GM19035 (cell line): ENCODE data around the gene ATP13A3.

ENCODE experiments used
- ATAC-seq: cut with Tn5 transposase; IDR thresholded peaks from one replicate; pipeline ENCODE4 v1.9.1; 2021; ENCODE audit not compliant: unreplicated experiment

Gene ATP13A3

GRCh38 chr3:194396539-194396858 is 90.3 kb downstream of the ATP13A3 start:
- ATAC-seq, result no peak

GRCh38 chr3:194395778-194396538 is 90.8 kb downstream of the ATP13A3 start:
- ATAC-seq, result no peak

GRCh38 chr3:194395212-194395611 is 91.6 kb downstream of the ATP13A3 start:
- ATAC-seq, result no peak

- ATAC-seq, result no peak
Observed at GRCh38 chr3:194392576-194392975, 94.2 kb downstream of the ATP13A3 start.

- no peak for ATAC-seq
Observed at GRCh38 chr3:194390835-194391234, 96.0 kb downstream of the ATP13A3 start.

GRCh38 chr3:194389269-194389668 is 97.5 kb downstream of the ATP13A3 start:
- no peak for ATAC-seq

DNA sequence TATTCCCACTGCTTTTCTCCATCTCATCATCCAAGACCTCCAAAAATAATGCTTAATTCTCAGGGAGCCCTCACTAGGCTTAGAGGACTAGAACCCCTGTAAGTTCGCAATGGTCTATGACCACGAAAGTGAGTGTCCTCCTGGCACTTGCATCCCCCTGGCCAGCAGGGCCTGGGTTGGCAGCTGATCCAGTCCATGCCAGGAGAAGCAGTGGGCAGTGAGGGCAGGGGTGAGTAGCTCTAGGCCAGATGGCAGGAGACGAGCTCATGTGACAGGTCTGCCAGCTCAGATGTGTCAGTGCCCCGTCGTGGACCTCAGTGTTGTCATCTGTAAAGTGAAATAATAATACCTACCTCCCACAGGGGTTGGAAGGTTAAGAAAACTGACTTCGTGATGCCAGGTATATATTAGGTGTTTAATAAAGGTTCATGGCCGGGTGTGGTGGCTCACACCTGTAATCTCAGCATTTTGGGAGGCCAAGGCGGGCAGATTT is 98.8 kb downstream of the ATP13A3 start:
- ATAC-seq, result no peak

GRCh38 chr3:194387276-194387675 is 99.5 kb downstream of the ATP13A3 start:
- no peak for ATAC-seq

DNA sequence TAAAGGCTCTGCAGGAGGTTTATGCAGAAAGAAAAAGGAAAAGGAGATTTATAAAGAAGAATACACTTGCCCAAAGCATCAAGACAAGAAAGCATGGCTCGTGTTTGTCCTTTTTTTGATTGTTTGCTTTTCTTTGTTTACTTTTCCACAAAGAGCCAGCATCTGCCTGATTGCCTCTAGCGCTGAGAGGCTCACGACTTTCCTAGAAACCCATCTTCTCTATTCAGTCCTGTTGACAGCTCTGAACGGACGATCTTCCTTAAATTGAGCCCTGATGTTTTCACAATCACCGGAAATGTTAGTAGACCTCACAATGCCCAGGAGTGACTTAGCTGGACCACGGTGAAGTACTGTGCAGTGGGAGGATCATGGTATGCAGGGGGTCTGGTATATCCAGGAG is 100.2 kb downstream of the ATP13A3 start:
- no peak for ATAC-seq

DNA sequence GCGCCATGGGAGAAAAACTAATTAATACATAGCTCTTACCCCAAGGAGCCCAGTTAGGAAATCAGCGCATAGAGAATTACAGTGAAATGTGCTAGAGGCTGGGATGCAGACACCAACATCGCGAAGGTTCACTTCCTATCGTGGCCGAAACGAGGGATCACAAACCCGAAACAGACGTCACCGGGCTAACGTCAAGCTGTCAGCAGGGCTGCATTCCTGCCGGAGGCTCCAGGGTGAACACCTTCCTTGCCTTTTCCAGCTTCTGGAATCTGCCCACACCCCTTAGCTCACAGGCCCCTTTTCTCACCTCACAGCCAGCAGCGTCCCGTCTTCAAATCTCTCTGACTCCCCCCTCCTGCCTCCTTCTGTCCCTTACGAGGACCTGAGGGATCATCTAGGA is 100.7 kb downstream of the ATP13A3 start:
- no peak for ATAC-seq

DNA sequence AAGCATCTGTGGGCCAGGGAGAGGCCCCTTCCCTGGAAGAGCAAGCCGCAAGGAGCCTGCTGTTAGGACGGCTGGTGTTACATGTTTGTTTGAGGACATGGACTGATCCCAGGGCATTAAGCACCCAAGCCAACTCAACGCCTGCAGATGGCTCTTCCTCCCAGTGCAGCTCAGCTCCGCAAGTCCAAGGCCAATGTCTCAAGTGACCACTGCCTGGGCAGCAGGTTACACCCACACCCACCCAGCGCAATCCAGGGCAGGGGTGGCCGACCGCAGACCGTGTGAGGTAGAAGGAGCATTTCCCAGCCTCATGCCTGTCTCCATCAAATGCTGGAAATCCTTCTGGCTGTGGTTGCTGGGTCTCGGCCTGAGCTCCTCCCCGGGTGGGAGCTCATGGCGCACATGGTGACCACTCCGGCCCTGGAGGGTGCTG is 102.2 kb downstream of the ATP13A3 start:
- ATAC-seq, result no peak

DNA sequence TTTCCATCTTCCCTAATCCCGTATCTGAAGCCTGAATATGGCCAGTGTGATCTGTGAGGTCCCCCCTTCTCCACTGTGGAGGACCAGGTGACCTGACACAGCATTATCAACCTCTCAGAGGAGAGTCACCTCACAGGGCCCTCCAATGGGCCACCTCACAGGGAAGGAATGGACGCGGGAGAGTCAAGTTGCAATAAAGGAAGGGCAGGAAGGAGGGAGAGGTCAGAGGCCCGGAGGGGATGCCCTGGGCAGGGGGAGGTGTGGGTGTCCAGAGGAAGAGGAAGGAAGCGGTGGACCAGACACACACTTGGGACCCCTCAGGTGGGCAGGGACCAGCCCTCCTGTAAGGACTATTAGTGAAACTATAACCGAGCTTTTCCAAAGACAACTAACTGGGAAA is 102.6 kb downstream of the ATP13A3 start:
- ATAC-seq, result no peak

- no peak for ATAC-seq
Observed at GRCh38 chr3:194383276-194383940, 103.4 kb downstream of the ATP13A3 start.

DNA sequence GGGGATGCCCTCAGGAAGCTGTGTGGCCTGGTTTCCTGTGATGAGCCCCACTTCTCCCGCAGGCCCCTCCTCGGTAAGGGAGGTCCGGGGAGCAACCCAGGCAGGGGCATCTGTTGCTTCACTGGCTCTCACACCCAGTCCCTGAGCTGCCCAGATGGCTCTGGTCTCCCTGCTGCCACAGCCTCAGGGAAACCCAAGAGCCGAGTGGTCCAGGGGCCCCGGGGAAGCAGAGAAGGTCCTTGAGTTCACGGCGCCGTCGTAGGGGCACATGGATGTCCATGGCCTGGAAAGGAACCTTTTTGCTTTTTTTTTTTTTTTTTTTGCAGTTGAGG is 103.9 kb downstream of the ATP13A3 start:
- no peak for ATAC-seq

- ATAC-seq, result no peak
Observed at GRCh38 chr3:194382196-194382891, 104.5 kb downstream of the ATP13A3 start.

GRCh38 chr3:194381460-194381875 is 105.3 kb downstream of the ATP13A3 start:
- ATAC-seq, result no peak

GRCh38 chr3:194380326-194380725 is 106.5 kb downstream of the ATP13A3 start:
- no peak for ATAC-seq

GRCh38 chr3:194379651-194380050 is 107.2 kb downstream of the ATP13A3 start:
- no peak for ATAC-seq

GRCh38 chr3:194379231-194379630 is 107.6 kb downstream of the ATP13A3 start:
- ATAC-seq, result no peak

GRCh38 chr3:194377708-194378107 is 109.1 kb downstream of the ATP13A3 start:
- ATAC-seq, result no peak

DNA sequence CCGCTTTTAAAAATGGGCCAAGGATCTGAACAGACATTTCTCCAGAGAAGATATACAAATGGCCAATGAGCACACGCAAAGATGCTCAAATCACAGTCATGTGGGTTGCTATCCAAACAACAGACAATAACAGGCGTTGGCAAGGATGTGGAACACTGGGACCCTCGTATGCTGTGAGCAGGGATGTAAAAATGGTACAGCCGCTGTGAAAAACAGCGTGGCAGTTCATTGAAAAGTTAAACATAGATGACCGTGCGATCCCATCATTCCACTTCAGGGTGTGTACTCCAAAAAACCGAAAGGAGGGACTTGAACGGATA is 110.6 kb downstream of the ATP13A3 start:
- ATAC-seq, result no peak
